GM12864 (cell line): ENCODE results near the gene PPP2R1A.

Experiments
- DNase-seq: peaks from one replicate; pipeline ENCODE4 v3.0.0-alpha.2; 2011; ENCODE audit warnings: low read depth
- H3K4me3 ChIP-seq: 2 replicates; pipeline ENCODE4 v1.5.1; 2011; ENCODE audit warnings: mild to moderate bottlenecking, low read depth, low read length, control low read depth
- TF ChIP-seq, protein P1 (sequence below): IDR thresholded peaks from 2 replicates; pipeline ENCODE4 v1.5.1; 2011; ENCODE audit warnings: low read depth, mild to moderate bottlenecking, moderate library complexity, low read length, control low read depth, inconsistent platforms; ENCODE audit errors: missing control alignments

The PPP2R1A gene

DNA sequence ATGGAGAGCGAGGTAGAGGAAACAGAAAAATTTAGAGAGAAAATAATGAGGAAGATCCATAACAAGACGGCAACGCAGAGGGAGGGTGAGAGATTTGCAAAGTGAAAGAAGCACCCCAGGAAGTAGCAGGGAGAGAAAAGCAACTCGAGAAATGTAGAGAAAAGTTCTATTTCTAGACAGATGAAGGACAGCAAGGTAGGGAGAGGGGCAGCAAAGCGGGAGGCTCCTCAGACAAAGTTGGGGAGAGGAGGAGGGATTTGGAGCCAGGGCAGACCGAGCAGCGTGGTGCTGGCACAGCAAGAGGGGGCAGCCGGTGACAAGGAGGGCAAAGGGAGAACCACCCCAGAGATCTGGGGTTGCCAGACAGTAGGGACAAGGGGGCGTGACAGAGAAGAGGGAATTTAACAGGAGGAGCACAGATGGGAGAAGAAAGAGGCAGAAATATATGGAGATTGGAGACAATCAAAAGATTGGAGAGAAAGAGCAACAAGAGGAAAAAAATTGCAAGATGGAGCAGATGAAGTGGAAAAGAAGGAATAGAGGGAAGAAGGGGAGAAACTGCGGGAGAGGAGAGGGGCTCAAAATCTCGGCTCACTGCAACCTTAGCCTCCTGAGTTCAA, 80.5 kb downstream of the PPP2R1A start:
- TF ChIP-seq, protein P1, sequence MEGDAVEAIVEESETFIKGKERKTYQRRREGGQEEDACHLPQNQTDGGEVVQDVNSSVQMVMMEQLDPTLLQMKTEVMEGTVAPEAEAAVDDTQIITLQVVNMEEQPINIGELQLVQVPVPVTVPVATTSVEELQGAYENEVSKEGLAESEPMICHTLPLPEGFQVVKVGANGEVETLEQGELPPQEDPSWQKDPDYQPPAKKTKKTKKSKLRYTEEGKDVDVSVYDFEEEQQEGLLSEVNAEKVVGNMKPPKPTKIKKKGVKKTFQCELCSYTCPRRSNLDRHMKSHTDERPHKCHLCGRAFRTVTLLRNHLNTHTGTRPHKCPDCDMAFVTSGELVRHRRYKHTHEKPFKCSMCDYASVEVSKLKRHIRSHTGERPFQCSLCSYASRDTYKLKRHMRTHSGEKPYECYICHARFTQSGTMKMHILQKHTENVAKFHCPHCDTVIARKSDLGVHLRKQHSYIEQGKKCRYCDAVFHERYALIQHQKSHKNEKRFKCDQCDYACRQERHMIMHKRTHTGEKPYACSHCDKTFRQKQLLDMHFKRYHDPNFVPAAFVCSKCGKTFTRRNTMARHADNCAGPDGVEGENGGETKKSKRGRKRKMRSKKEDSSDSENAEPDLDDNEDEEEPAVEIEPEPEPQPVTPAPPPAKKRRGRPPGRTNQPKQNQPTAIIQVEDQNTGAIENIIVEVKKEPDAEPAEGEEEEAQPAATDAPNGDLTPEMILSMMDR, result no peak
- H3K4me3 ChIP-seq, result peak overlapping the region; percentile 91
- DNase-seq, result no peak

DNA sequence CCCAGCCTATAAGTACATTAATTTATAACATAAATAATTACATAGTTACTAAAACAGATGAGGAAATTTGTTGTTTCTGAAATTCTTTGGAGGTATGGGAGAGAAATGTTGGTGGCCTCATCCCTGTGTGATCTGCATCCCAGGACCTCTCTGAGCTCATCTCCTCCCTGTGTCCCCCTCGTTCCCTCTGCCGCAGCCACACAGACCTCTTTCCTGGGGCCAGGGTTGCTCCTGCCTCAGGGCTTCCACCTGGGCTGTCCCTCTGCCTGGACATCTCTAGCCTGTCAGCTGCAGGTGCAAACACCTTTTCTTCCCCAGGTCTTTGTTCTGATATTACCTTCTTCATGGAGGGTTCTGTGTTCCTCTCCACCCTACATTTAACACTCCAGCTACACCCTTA, 83.4 kb downstream of the PPP2R1A start:
- no peak for DNase-seq
- H3K4me3 ChIP-seq, result no peak overlapping the region
- TF ChIP-seq, protein P1, result no peak

DNA sequence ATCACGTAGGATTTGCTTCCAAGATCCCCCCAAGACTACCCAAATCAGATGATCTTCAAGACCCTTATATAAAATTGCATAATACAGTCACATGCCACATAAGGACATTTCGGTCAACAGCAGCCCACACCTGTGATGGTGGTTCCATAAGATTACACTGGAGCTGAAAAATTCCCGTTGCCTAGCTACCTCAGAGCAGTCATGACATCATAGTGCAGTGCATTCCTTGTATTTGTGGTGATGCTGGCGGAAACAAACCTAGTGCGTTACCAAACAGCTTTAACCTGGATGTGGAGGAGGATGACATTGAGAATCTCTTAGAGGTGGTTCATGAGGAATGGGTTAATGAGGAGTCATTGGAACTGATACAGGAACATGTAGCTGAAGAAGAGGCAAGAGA, 84.3 kb downstream of the PPP2R1A start:
- DNase-seq, result no peak
- TF ChIP-seq, protein P1, result no peak
- H3K4me3 ChIP-seq, result no peak overlapping the region

DNA sequence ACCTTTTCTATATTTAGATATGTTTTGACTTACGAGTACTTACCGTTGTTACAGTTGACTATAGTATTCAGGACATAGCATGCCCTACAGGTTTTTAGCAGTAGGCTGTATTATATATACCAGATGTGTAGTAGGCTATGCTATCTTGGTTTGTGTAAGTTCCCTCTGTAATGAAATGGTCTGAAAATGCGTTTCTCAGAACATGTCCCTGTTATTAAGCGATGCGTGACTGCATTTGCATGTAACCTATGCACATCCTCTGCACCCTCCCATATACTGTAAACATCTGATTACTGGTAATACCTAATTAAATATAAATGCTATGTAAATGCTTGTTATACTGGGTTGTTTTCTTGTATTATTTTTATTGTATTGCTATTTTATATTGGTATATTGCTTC, 86.1 kb downstream of the PPP2R1A start:
- TF ChIP-seq, protein P1, result no peak
- H3K4me3 ChIP-seq, result no peak overlapping the region
- no peak for DNase-seq

DNA sequence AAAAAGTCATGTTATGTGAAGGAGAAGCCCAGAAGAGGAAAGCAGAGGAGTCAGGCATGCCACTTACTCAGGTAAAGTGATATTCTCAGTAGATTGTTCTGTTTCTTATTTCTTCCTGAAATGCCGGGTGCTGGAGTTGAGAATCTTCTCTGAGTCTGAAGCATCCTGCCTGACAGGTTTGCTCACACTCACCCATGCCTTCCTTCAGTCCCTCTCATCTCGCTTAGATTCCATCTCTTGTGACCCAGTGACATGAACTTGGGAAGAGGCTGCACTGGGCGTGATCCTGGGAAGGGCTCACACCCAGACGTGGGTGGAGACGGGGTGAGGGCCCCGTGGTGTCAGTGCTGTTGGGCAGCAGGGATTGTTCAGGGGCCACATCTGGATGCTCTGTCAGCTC, 87.6 kb downstream of the PPP2R1A start:
- DNase-seq, result no peak
- TF ChIP-seq, protein P1, result no peak
- no peak overlapping the region for H3K4me3 ChIP-seq
